ENCODE results near the gene IL18R1.
"Not testable (repeated sequence)": the region's sequence is repeated elsewhere in the genome, so short reads cannot be mapped to it uniquely, and the experiment has no call there.

The IL18R1 gene

DNA sequence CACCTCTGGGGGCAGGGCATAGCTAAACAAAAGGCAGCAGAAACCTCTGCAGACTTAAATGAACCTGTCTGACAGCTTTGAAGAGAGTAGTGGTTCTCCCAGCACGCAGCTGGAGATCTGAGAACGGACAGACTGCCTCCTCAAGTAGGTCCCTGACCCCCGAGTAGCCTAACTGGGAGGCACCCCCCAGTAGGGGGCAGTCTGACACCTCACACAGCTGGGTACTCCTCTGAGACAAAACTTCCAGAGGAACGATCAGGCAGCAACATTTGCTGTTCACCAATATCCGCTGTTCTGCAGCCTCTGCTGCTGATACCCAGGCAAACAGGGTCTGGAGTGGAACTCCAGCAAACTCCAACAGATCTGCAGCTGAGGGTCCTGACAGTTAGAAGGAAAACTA, 30.7 kb upstream of the IL18R1 start:
- not testable (repeated sequence) for H3K9me3 ChIP-seq (ENCODE audit: control insufficient read depth in 2 of 2, low read length in 2 of 2); H3K4me3 ChIP-seq (ENCODE audit: low read length in 2 of 2); H3K27ac ChIP-seq (ENCODE audit: low read length); H3K36me3 ChIP-seq (ENCODE audit: control insufficient read depth in 2 of 2, insufficient read depth in 2 of 2, low read length in 2 of 2); H3K4me1 ChIP-seq (ENCODE audit: control insufficient read depth, insufficient read depth, low read length); H3K9ac ChIP-seq (ENCODE audit: low read length in 2 of 2); H3K27me3 ChIP-seq (ENCODE audit: control insufficient read depth in 1 of 2, insufficient read depth in 2 of 2, low read length in 2 of 2)

DNA sequence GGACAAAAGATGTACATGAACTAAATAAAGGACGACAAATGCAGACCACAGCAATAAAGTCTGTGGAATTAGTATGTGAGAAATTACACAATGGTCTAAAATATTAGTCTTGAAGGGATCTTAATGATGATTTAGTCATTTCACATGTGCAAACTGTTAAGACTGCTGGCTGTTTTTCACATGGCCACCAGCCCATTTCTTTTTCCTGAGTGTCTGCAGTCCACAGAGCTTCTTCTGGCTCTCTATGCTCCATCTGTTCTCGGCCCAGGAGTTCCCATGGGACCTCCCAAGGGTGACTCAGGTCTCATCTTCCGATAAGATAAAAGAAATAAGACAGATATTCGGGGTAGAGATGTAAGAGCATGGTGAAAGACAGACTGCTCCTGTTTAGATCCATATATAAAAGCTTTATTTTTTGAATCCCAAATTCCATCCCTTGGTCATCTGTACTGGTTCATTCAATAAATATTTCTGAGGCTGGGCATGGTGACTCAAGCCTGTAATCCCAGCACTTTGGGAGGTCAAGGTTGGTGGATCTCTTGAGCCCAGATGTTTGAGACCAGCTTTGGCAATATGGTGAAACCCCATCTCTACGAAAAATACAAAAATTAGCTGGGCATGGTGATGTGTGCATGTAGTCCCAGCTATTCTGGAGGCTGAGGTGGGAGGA, 24.1 kb upstream of the IL18R1 start:
- H3K36me3 ChIP-seq (ENCODE audit: control insufficient read depth in 2 of 2, insufficient read depth in 2 of 2, low read length in 2 of 2): no peaks in the 10 kb centered on the region
- H3K4me3 ChIP-seq (ENCODE audit: low read length in 2 of 2): no peak overlapping the region
- peaks cover 0 to 2% of the 10 kb centered on the region in 2 donors for H3K27me3 ChIP-seq (ENCODE audit: control insufficient read depth in 1 of 2, insufficient read depth in 2 of 2, low read length in 2 of 2)
- no peaks in the 10 kb centered on the region for H3K9me3 ChIP-seq (ENCODE audit: control insufficient read depth in 2 of 2, low read length in 2 of 2)
- no peak overlapping the region for H3K9ac ChIP-seq (ENCODE audit: low read length in 2 of 2)
- no peaks in the 10 kb centered on the region for H3K4me1 ChIP-seq (ENCODE audit: control insufficient read depth, insufficient read depth, low read length)
- H3K27ac ChIP-seq (ENCODE audit: low read length): no peak overlapping the region

DNA sequence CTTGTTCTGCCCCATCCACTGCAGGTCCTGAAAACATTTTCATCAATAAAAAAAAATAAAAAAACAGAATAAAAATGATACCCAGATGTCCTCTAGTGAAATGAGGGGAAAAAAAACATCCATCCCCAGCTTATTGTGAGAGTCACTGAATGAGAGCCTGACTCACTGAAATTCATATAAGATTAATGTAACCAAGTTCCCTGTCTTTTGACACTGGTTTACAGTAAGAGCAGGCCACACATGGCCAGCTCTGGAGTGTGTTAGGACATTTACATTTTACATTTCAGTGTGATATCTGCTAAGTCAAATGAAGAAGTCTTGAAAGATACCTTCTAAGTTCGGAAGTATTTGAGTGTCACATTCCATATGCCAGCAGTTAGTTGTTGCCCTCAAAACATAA, 21.1 kb upstream of the IL18R1 start:
- H3K4me1 ChIP-seq (ENCODE audit: control insufficient read depth, insufficient read depth, low read length): no peaks in the 10 kb centered on the region
- H3K27me3 ChIP-seq (ENCODE audit: control insufficient read depth in 1 of 2, insufficient read depth in 2 of 2, low read length in 2 of 2): peaks cover 0 to 2% of the 10 kb centered on the region in 2 donors
- no peak overlapping the region for H3K27ac ChIP-seq (ENCODE audit: low read length)
- H3K4me3 ChIP-seq (ENCODE audit: low read length in 2 of 2): no peak overlapping the region
- no peaks in the 10 kb centered on the region for H3K36me3 ChIP-seq (ENCODE audit: control insufficient read depth in 2 of 2, insufficient read depth in 2 of 2, low read length in 2 of 2)
- H3K9ac ChIP-seq (ENCODE audit: low read length in 2 of 2): no peak overlapping the region
- no peaks in the 10 kb centered on the region for H3K9me3 ChIP-seq (ENCODE audit: control insufficient read depth in 2 of 2, low read length in 2 of 2)

DNA sequence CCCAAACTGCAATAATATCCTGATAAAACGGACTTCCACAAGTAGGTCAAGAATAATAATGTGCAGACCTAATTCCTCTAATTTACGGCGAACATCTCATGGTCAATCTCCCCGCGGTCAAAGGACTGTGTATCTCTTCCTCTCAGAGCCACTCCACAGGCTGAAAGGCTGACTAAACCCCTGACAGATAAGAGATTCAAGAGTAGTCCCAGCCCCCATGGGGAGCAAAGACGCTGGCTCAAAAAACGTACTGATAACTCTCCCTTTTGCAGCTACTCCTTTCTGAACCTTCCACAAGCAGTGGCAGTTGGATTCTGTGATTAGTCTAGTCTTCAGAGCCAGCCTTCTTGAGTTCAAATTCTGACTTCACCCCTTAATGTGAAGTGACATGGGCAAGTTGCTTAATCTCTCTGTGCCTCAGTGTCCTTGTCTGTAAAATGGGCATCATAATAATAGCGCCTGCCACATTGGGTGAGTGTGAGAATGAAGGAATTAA, 19.7 kb upstream of the IL18R1 start:
- no peak overlapping the region for H3K27ac ChIP-seq (ENCODE audit: low read length)
- no peak overlapping the region for H3K4me3 ChIP-seq (ENCODE audit: low read length in 2 of 2)
- H3K4me1 ChIP-seq (ENCODE audit: control insufficient read depth, insufficient read depth, low read length): no peaks in the 10 kb centered on the region

DNA sequence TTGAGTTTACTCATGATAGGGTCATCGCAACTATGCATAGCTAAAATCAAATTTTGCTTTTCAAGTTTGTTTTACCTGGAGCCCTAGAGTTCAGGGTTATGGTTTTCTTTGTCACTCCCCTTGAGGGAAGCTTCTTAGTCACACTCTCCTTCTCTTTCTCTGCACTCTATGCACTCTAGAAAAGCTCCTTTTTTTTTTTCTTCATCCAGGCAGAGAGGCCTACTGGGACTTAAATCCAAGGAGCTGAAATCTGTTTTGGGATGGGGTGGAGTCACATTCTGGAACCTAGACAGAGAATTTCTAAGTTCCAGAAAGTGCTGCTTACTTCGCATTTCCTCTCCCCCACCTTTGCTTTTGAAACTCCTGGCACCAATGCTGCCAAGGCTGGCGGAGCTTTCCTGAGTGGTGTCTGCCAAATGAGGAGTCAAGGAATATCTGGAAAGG, 19.1 kb upstream of the IL18R1 start:
- H3K27me3 ChIP-seq (ENCODE audit: control insufficient read depth in 1 of 2, insufficient read depth in 2 of 2, low read length in 2 of 2): peaks cover 0 to 2% of the 10 kb centered on the region in 2 donors

More for the DNA sequence above, 19.7 kb upstream of the IL18R1 start:
- Histone ChIP-seq H3K9ac (ENCODE audit: low read length in 2 of 2) (peak overlapping the region in 1 of 2 donors; percentile 18), H3K27me3 (ENCODE audit: control insufficient read depth in 1 of 2, insufficient read depth in 2 of 2, low read length in 2 of 2) (peaks cover 0 to 2% of the 10 kb centered on the region in 2 donors), H3K9me3 (ENCODE audit: control insufficient read depth in 2 of 2, low read length in 2 of 2) (no peaks in the 10 kb centered on the region), H3K36me3 (ENCODE audit: control insufficient read depth in 2 of 2, insufficient read depth in 2 of 2, low read length in 2 of 2) (no peaks in the 10 kb centered on the region)

DNA sequence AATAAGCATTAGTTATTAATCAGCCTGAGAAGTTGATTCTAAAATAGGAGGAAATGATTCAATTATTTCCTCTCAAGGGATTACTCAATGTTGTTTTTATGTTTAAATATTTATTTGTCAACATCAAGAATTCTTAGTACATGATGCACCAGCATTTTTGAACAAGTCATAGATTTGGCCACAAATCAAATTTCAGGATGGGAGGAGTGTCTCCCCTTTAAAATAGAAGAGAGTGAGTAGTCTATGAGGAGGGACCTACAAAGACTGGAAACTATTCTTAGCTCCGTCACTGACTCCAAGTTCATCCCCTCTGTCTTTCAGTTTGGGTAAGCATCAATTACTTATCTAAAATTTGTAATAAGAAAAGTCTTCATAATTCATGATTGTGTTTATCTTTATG, 18.6 kb upstream of the IL18R1 start:
- Histone ChIP-seq H3K27ac (ENCODE audit: low read length) (no peak overlapping the region), H3K9me3 (ENCODE audit: control insufficient read depth in 2 of 2, low read length in 2 of 2) (no peaks in the 10 kb centered on the region), H3K36me3 (ENCODE audit: control insufficient read depth in 2 of 2, insufficient read depth in 2 of 2, low read length in 2 of 2) (no peaks in the 10 kb centered on the region), H3K9ac (ENCODE audit: low read length in 2 of 2) (no peak overlapping the region), H3K27me3 (ENCODE audit: control insufficient read depth in 1 of 2, insufficient read depth in 2 of 2, low read length in 2 of 2) (peaks cover 0 to 2% of the 10 kb centered on the region in 2 donors), H3K4me3 (ENCODE audit: low read length in 2 of 2) (no peak overlapping the region), H3K4me1 (ENCODE audit: control insufficient read depth, insufficient read depth, low read length) (no peaks in the 10 kb centered on the region)

More for the DNA sequence above, 19.1 kb upstream of the IL18R1 start:
- Histone ChIP-seq H3K36me3 (ENCODE audit: control insufficient read depth in 2 of 2, insufficient read depth in 2 of 2, low read length in 2 of 2) (no peaks in the 10 kb centered on the region), H3K9me3 (ENCODE audit: control insufficient read depth in 2 of 2, low read length in 2 of 2) (no peaks in the 10 kb centered on the region), H3K27ac (ENCODE audit: low read length) (no peak overlapping the region), H3K9ac (ENCODE audit: low read length in 2 of 2) (no peak overlapping the region), H3K4me3 (ENCODE audit: low read length in 2 of 2) (no peak overlapping the region), H3K4me1 (ENCODE audit: control insufficient read depth, insufficient read depth, low read length) (no peaks in the 10 kb centered on the region)

DNA sequence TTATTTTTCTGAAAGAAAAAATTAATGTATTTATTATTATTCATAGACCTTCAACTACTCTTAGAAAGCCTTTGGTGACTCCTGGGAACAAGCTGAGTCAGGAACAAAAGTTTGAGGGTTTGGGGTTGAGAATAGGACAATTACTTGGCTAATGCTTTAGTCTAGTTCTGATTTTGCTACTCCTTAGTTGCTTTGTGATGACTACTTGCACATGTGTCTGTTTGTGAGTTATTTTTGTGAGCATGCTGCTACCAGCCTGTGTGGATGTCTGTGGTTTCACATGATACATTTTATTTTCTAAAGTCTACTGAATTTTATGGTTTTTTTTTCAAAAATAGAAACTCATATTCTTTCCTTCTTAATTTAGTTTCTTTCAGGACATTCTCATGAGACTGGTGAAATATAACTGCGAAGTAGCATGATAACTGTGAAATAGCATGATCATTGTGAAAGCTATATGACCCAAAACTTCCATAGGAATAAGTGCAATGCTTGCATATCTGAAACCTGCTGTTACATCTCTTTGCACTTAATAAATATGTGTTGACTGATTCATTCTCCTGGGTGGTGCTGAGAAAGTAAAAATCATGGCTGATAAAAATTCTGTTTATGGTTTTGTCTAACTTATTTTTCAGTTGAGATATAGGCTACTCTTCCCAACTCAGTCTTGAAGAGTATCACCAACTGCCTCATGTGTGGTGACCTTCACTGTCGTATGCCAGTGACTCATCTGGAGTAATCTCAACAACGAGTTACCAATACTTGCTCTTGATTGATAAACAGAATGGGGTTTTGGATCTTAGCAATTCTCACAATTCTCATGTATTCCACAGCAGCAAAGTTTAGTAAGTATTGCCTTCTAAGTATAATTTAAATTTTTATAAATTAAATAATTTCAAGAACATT, 17.9 kb upstream of the IL18R1 start:
- no peaks in the 10 kb centered on the region for H3K36me3 ChIP-seq (ENCODE audit: control insufficient read depth in 2 of 2, insufficient read depth in 2 of 2, low read length in 2 of 2)
- H3K27ac ChIP-seq (ENCODE audit: low read length): no peak overlapping the region
- H3K9me3 ChIP-seq (ENCODE audit: control insufficient read depth in 2 of 2, low read length in 2 of 2): no peaks in the 10 kb centered on the region
- peaks cover 0 to 2% of the 10 kb centered on the region in 2 donors for H3K27me3 ChIP-seq (ENCODE audit: control insufficient read depth in 1 of 2, insufficient read depth in 2 of 2, low read length in 2 of 2)
- no peaks in the 10 kb centered on the region for H3K4me1 ChIP-seq (ENCODE audit: control insufficient read depth, insufficient read depth, low read length)
- no peak overlapping the region for H3K4me3 ChIP-seq (ENCODE audit: low read length in 2 of 2)
- no peak overlapping the region for H3K9ac ChIP-seq (ENCODE audit: low read length in 2 of 2)

DNA sequence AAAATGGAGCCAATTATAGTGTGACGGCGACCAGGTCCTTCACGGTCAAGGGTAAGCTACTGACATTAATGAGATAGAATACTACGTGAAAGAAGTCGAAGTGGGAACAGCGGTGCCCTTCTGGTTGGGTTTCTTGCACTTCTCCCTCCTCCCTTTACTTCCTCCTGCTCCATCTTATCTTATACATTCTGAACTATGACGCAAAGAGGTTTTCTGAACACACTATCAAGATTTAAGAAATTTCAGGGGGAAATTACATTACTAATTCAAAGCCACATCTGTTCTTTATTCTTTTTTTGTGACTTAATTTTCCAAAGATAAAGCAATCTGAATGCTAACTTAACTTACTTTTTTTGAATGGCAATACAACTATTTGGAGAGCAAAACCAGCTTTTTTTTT, 14.8 kb upstream of the IL18R1 start:
- H3K36me3 ChIP-seq (ENCODE audit: control insufficient read depth in 2 of 2, insufficient read depth in 2 of 2, low read length in 2 of 2): no peaks in the 10 kb centered on the region
- H3K27me3 ChIP-seq (ENCODE audit: control insufficient read depth in 1 of 2, insufficient read depth in 2 of 2, low read length in 2 of 2): peaks cover 0 to 2% of the 10 kb centered on the region in 2 donors
- H3K9ac ChIP-seq (ENCODE audit: low read length in 2 of 2): no peak overlapping the region
- H3K27ac ChIP-seq (ENCODE audit: low read length): no peak overlapping the region
- no peaks in the 10 kb centered on the region for H3K9me3 ChIP-seq (ENCODE audit: control insufficient read depth in 2 of 2, low read length in 2 of 2)
- H3K4me1 ChIP-seq (ENCODE audit: control insufficient read depth, insufficient read depth, low read length): no peaks in the 10 kb centered on the region
- no peak overlapping the region for H3K4me3 ChIP-seq (ENCODE audit: low read length in 2 of 2)

DNA sequence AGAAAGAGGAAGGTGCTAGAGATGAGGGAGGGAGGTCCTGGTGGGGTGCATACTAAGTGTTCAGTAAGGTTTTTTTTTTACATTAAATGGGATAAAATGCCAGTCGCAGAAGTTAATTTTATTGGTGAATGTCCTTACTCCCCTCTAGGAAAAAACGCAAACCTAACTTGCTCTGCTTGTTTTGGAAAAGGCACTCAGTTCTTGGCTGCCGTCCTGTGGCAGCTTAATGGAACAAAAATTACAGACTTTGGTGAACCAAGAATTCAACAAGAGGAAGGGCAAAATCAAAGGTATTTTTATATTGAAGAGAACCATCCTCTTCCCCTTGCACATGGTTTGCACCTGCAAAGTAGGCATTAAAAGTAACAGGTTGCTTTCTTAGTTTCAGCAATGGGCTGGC, 12.7 kb upstream of the IL18R1 start:
- Histone ChIP-seq H3K4me3 (ENCODE audit: low read length in 2 of 2) (no peak overlapping the region), H3K4me1 (ENCODE audit: control insufficient read depth, insufficient read depth, low read length) (no peaks in the 10 kb centered on the region), H3K36me3 (ENCODE audit: control insufficient read depth in 2 of 2, insufficient read depth in 2 of 2, low read length in 2 of 2) (no peaks in the 10 kb centered on the region), H3K9ac (ENCODE audit: low read length in 2 of 2) (no peak overlapping the region), H3K9me3 (ENCODE audit: control insufficient read depth in 2 of 2, low read length in 2 of 2) (no peaks in the 10 kb centered on the region), H3K27me3 (ENCODE audit: control insufficient read depth in 1 of 2, insufficient read depth in 2 of 2, low read length in 2 of 2) (peaks cover 0 to 2% of the 10 kb centered on the region in 2 donors), H3K27ac (ENCODE audit: low read length) (no peak overlapping the region)

DNA sequence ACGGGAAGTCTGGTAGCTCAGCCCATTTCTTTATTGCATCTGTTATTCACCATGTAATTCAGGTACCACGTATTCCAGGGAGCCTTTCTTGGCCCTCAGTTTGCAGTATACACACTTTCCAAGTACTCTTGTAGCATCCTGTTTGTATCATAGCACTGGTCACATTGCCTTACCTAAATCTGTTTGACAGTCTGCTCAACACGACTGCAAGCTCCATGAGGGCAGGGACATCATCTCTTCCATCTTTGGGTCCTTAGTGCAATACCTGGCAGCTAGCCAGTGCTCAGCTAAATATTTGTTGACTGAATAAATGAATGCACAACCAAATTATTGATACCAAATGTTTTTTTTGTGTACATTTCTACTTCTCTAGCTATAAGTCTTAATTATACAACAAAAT, 11.2 kb upstream of the IL18R1 start:
- Histone ChIP-seq H3K27ac (ENCODE audit: low read length) (no peak overlapping the region), H3K9me3 (ENCODE audit: control insufficient read depth in 2 of 2, low read length in 2 of 2) (no peaks in the 10 kb centered on the region), H3K36me3 (ENCODE audit: control insufficient read depth in 2 of 2, insufficient read depth in 2 of 2, low read length in 2 of 2) (no peaks in the 10 kb centered on the region), H3K27me3 (ENCODE audit: control insufficient read depth in 1 of 2, insufficient read depth in 2 of 2, low read length in 2 of 2) (peaks cover 0 to 2% of the 10 kb centered on the region in 2 donors), H3K9ac (ENCODE audit: low read length in 2 of 2) (no peak overlapping the region), H3K4me1 (ENCODE audit: control insufficient read depth, insufficient read depth, low read length) (no peaks in the 10 kb centered on the region), H3K4me3 (ENCODE audit: low read length in 2 of 2) (no peak overlapping the region)
